Karpas-422 (cell line): ENCODE data around the gene MYBBP1A. TPM values are rescaled to one million over a fixed set of nuclear protein-coding genes. Genes with fewer than 3 reads are reported as not detected.

Experiments
- DNase-seq: peaks from one replicate; pipeline ENCODE4 v3.0.0-alpha.2; 2015
- H2AFZ ChIP-seq: fragments of 200-600 bp; sonication (generic); 2 replicates; pipeline ENCODE4 v1.6.1; 2014; ENCODE audit warnings: antibody characterized with exemption, low read length, mixed read lengths
- H3K27ac ChIP-seq: fragments of 200-600 bp; sonication (generic); 2 replicates; pipeline ENCODE4 v1.5.1; 2014; ENCODE audit warnings: mild to moderate bottlenecking, low read length, moderate library complexity
- H3K27me3 ChIP-seq: fragments of 200-600 bp; sonication (generic); 2 replicates; pipeline ENCODE4 v1.6.1; 2014; ENCODE audit warnings: low read length, mixed read lengths
- H3K36me3 ChIP-seq: fragments of 200-600 bp; sonication (generic); 2 replicates; pipeline ENCODE4 v1.6.1; 2014; ENCODE audit warnings: low read length, mixed read lengths; ENCODE audit not compliant: insufficient read depth
- H3K4me1 ChIP-seq: fragments of 200-600 bp; sonication (generic); 2 replicates; pipeline ENCODE4 v1.6.1; 2014; ENCODE audit warnings: mild to moderate bottlenecking, low read length, mixed read lengths
- H3K4me2 ChIP-seq: fragments of 200-600 bp; sonication (generic); 2 replicates; pipeline ENCODE4 v1.6.1; 2014; ENCODE audit warnings: low read length, low read depth, mild to moderate bottlenecking; ENCODE audit not compliant: poor library complexity, severe bottlenecking
- H3K4me3 ChIP-seq: fragments of 200-600 bp; sonication (generic); 2 replicates; pipeline ENCODE4 v1.5.1; 2014; ENCODE audit warnings: mild to moderate bottlenecking, antibody characterized with exemption, low read length, mixed read lengths
- H3K79me2 ChIP-seq: fragments of 200-600 bp; sonication (generic); 2 replicates; pipeline ENCODE4 v1.6.1; 2014; ENCODE audit warnings: mild to moderate bottlenecking, low read length, mixed read lengths
- H3K9ac ChIP-seq: fragments of 200-600 bp; sonication (generic); 2 replicates; pipeline ENCODE4 v1.6.0; 2014; ENCODE audit warnings: low read length
- H3K9me2 ChIP-seq: fragments of 200-600 bp; sonication (generic), shearing (Covaris generic); replicated peaks from 2 replicates; pipeline ENCODE4 v1.6.0; 2014; ENCODE audit warnings: mild to moderate bottlenecking, low read length, moderate library complexity; ENCODE audit not compliant: insufficient read depth
- H3K9me3 ChIP-seq: fragments of 300-700, 200-600 bp; sonication (generic); 2 replicates; pipeline ENCODE4 v1.6.1; 2014; ENCODE audit warnings: low read length, mixed read lengths
- H4K20me1 ChIP-seq: fragments of 200-600 bp; sonication (generic); 2 replicates; pipeline ENCODE4 v1.6.1; 2014; ENCODE audit warnings: mild to moderate bottlenecking, antibody characterized with exemption, low read length, low read depth; ENCODE audit not compliant: insufficient read depth
- total RNA-seq: library from RNA; depleted of rRNA; stranded (reverse); fragments of >200 nt; shearing (Covaris generic); gene quantifications from 2 replicates; pipeline ENCODE4 v1.2.3, GENCODE V29; 2014; ENCODE audit warnings: low replicate concordance

Gene MYBBP1A
- total RNA-seq, 1 experiment from 2014 or later = 48.2 TPM

DNA sequence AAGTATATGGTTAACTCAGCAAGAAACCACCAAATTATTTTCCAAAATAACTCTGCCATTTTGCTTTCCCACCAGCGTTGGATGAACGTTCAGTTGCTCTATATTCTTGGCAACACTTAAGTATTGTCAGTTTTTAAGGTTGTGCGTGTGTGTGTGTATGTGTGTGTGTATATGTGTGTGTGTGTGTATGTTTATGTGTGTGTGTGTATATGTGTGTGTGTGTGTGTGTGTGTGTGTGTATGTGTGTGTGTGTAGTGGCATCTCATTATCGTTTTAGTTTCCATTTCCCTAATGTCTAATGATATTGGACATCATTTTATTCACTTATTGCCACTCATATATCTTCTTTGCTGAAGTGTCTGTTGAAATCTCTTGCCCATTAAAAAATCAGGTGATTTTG, 17.9 kb upstream of the MYBBP1A start:
- DNase-seq = no peak
- Histone ChIP-seq H2AFZ (no peak overlapping the region), H3K4me2 (no peak overlapping the region), H3K79me2 (no peaks in the 10 kb centered on the region), H3K9me2 (no peaks in the 10 kb centered on the region), H3K36me3 (no peaks in the 10 kb centered on the region), H3K27me3 (no peaks in the 10 kb centered on the region), H3K4me1 (peaks cover 6% of the 10 kb centered on the region; the same call in 1 of the 2 replicates), H3K9ac (no peak overlapping the region), H4K20me1 (no peaks in the 10 kb centered on the region), H3K27ac (no peak overlapping the region), H3K9me3 (no peaks in the 10 kb centered on the region), H3K4me3 (no peak overlapping the region)

DNA sequence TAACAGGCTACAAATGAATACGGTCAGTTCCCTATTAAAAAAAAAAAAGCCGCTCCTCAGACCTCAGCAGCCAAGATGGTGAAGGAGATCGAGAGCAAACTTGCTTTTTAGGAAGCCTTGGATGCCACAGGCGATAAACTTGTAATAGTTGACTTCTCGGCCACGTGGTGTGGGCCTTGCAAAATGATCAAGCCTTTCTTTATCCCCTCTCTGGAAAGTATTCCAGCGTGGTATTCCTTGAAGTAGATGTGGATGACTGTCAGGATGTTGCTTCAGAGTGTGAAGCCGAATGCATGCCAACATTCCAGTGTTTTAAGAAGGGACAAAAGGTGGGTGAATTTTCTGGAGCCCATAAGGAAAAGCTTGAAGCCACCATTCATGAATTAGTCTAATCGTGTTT, 16.9 kb upstream of the MYBBP1A start:
- Histone ChIP-seq H3K27ac (no peak overlapping the region), H3K4me1 (peaks cover 4% of the 10 kb centered on the region; the same call in 1 of the 2 replicates), H4K20me1 (no peaks in the 10 kb centered on the region), H3K9me3 (no peaks in the 10 kb centered on the region), H3K27me3 (no peaks in the 10 kb centered on the region), H3K36me3 (no peaks in the 10 kb centered on the region), H2AFZ (no peak overlapping the region), H3K9ac (no peak overlapping the region), H3K4me3 (no peak overlapping the region), H3K9me2 (no peaks in the 10 kb centered on the region), H3K4me2 (no peak overlapping the region), H3K79me2 (no peaks in the 10 kb centered on the region)
- DNase-seq = no peak

DNA sequence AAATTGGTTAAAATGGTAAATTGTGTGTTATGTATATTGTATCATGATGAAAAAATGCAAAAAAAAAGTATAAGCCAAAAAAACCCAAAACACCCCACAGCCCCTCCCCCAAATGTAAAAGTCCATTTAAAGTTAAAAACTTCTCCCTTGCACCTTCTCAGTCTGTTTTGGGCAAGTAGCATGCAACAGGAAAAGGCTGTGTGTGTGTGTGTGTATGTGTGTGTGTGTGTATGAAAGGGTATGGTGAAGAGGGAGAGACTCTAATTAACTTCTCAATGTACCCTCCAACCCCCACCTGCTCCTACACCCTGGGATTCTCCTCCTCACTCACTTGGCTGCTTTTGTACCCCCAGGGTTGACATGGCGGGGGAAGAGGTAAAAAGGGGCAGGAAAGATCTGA, 14.4 kb upstream of the MYBBP1A start:
- DNase-seq = no peak
- H3K36me3 ChIP-seq = no peaks in the 10 kb centered on the region
- no peak overlapping the region for H3K9ac ChIP-seq
- H3K9me2 ChIP-seq = no peaks in the 10 kb centered on the region
- H4K20me1 ChIP-seq = no peaks in the 10 kb centered on the region
- H3K9me3 ChIP-seq = no peaks in the 10 kb centered on the region
- H3K79me2 ChIP-seq = no peaks in the 10 kb centered on the region
- H3K27me3 ChIP-seq = no peaks in the 10 kb centered on the region
- no peak overlapping the region for H3K4me2 ChIP-seq
- no peak overlapping the region for H3K27ac ChIP-seq
- H3K4me1 ChIP-seq = peaks cover 3% of the 10 kb centered on the region; the same call in 1 of the 2 replicates
- no peak overlapping the region for H2AFZ ChIP-seq
- no peak overlapping the region for H3K4me3 ChIP-seq

- no peaks in the 10 kb centered on the region for H3K9me2 ChIP-seq
- H3K27me3 ChIP-seq = no peaks in the 10 kb centered on the region
- H3K9ac ChIP-seq = no peak overlapping the region
- H3K4me1 ChIP-seq = peaks cover 12% of the 10 kb centered on the region
- no peak overlapping the region for H3K4me2 ChIP-seq
- no peaks in the 10 kb centered on the region for H3K79me2 ChIP-seq
- DNase-seq = peak; percentile 86
- H3K27ac ChIP-seq = no peak overlapping the region
- no peaks in the 10 kb centered on the region for H3K9me3 ChIP-seq
- H3K4me3 ChIP-seq = no peak overlapping the region
- no peak overlapping the region for H2AFZ ChIP-seq
- no peaks in the 10 kb centered on the region for H3K36me3 ChIP-seq
- H4K20me1 ChIP-seq = no peaks in the 10 kb centered on the region
Observed at GRCh38 chr17:4566785-4567184, 11.6 kb upstream of the MYBBP1A start.

- Histone ChIP-seq H3K36me3 (no peaks in the 10 kb centered on the region), H3K9me2 (no peaks in the 10 kb centered on the region), H3K4me3 (no peak overlapping the region), H3K27me3 (no peaks in the 10 kb centered on the region), H3K79me2 (no peaks in the 10 kb centered on the region), H3K4me1 (peaks cover 17% of the 10 kb centered on the region), H4K20me1 (no peaks in the 10 kb centered on the region), H3K9ac (peak overlapping the region; percentile 42), H3K9me3 (no peaks in the 10 kb centered on the region), H3K4me2 (peak overlapping the region; percentile 23), H3K27ac (no peak overlapping the region), H2AFZ (no peak overlapping the region)
- peak; percentile 87 for DNase-seq
Observed at GRCh38 chr17:4565209-4566141, 10.3 kb upstream of the MYBBP1A start.

- peak overlapping the region; percentile 21; the same call in 1 of the 2 replicates for H3K9ac ChIP-seq
- H2AFZ ChIP-seq = no peak overlapping the region
- H3K27ac ChIP-seq = no peak overlapping the region
- peaks cover 17% of the 10 kb centered on the region for H3K4me1 ChIP-seq
- no peak overlapping the region for H3K4me3 ChIP-seq
- H3K79me2 ChIP-seq = no peaks in the 10 kb centered on the region
- no peaks in the 10 kb centered on the region for H3K36me3 ChIP-seq
- no peaks in the 10 kb centered on the region for H3K9me3 ChIP-seq
- DNase-seq = no peak
- no peaks in the 10 kb centered on the region for H3K9me2 ChIP-seq
- H3K4me2 ChIP-seq = peak overlapping the region; percentile 51
- H3K27me3 ChIP-seq = no peaks in the 10 kb centered on the region
- no peaks in the 10 kb centered on the region for H4K20me1 ChIP-seq
Observed at GRCh38 chr17:4562015-4562969, 7.1 kb upstream of the MYBBP1A start.

DNA sequence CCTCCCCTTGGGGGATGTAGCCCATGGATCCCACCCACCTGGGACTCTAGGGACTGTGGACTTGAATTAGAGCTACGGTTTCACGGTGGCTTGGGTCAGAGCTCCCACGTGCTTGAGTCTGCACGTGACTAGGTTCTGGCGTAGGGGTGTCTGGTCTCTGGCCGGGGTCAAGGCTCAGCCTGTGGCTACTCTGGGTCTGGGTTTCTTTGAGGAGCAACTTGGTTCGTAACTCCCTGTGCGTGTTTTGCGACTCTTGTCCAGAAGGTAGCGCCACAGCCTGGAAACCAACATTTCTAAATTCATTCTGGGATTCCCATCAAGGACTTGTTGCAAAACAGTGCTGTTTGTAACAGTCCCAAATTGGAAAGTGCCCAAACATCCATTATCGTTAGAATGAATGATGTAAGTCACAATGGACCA, 5.7 kb upstream of the MYBBP1A start:
- Histone ChIP-seq H3K79me2 (no peaks in the 10 kb centered on the region), H3K4me3 (no peak overlapping the region), H3K36me3 (no peaks in the 10 kb centered on the region), H3K9ac (no peak overlapping the region), H3K4me2 (no peak overlapping the region), H3K27ac (no peak overlapping the region), H3K27me3 (no peaks in the 10 kb centered on the region), H3K9me2 (no peaks in the 10 kb centered on the region), H3K9me3 (no peaks in the 10 kb centered on the region), H4K20me1 (no peaks in the 10 kb centered on the region), H2AFZ (no peak overlapping the region), H3K4me1 (peaks cover 28% of the 10 kb centered on the region)
- DNase-seq = no peak

GRCh38 chr17:4560421-4560820, 5.2 kb upstream of the MYBBP1A start, which contains the start of gene GGT6:
Gene GGT6 (minus strand): TSS chr17:4560577. CDS start chr17:4560521, 56 bp downstream.
- Histone ChIP-seq H3K9me2 (no peaks in the 10 kb centered on the region), H3K36me3 (no peaks in the 10 kb centered on the region), H3K9ac (no peak within 1 kb of the TSS), H3K4me1 (peaks cover 29% of the 10 kb centered on the region), H3K27ac (no peak within 1 kb of the TSS), H3K4me3 (no peak within 1 kb of the TSS), H3K9me3 (no peaks in the 10 kb centered on the region), H4K20me1 (no peaks in the 10 kb centered on the region), H3K27me3 (no peaks in the 10 kb centered on the region), H3K4me2 (no peak within 1 kb of the TSS), H3K79me2 (no peaks in the 10 kb centered on the region), H2AFZ (no peak within 1 kb of the TSS)
- DNase-seq = no peak
